T-helper 1 cell treated with Interleukin-12 subunit alpha and Interleukin-12 subunit beta and Interleukin-4 antibody, amounts not matched to agents 30 ng/mL and 1 ng/mL, for 36 hours (primary cell): ENCODE data around the gene DNAJC16. TPM values are rescaled to one million over a fixed set of nuclear protein-coding genes. Genes with fewer than 3 reads are reported as not detected.

ENCODE experiments used
- intact Hi-C: fragments of 100-400 bp; cut with micrococcal nuclease; formaldehyde crosslinking; loops from one replicate; pipeline ENCODE4 v1.15.1; 2024
- total RNA-seq: library from RNA; stranded (reverse); gene quantifications from 2 replicates; pipeline ENCODE4 v1.2.3, GENCODE V29; 2022

The DNAJC16 gene
- total RNA-seq, 1 donor from 2014 or later, result 21.6 TPM

- intact Hi-C loops, result loop anchor here (2.0 kb wide), 1 partner anchor 51 kb away; the partner anchor contains the start of gene DNAJC16
These were observed 51.0 kb downstream of the DNAJC16 start for GRCh38 chr1:15577691-15578090.

GRCh38 chr1:15578921-15579682 lies 52.5 kb downstream of the DNAJC16 start:
- intact Hi-C loops, result loop anchor here (1.0 to 2.0 kb wide), 3 partner anchors 38 to 118 kb away; partner anchors contain the start of genes DDI2 and DNAJC16

- intact Hi-C loops, result loop anchor here (1.0 to 2.0 kb wide), 3 partner anchors 38 to 118 kb away; partner anchors contain the start of genes DDI2 and DNAJC16
These were observed 53.0 kb downstream of the DNAJC16 start for GRCh38 chr1:15579683-15580047.

- intact Hi-C loops, result no loop called here
These were observed 56.5 kb downstream of the DNAJC16 start for GRCh38 chr1:15583016-15583706.

- intact Hi-C loops, result loop anchor here (1.0 to 2.0 kb wide), 2 partner anchors 20 to 58 kb away; partner anchors contain the start of gene DNAJC16
These were observed 58.1 kb downstream of the DNAJC16 start, which contains the start of gene AGMAT for GRCh38 chr1:15584489-15585363. Gene AGMAT (minus strand): TSS chr1:15585051. CDS start chr1:15584967, 84 bp downstream.

GRCh38 chr1:15592285-15592684 lies 65.6 kb downstream of the DNAJC16 start:
- intact Hi-C loops, result no loop called here

GRCh38 chr1:15595809-15596617 lies 69.4 kb downstream of the DNAJC16 start:
- intact Hi-C loops, result loop anchor here (1.0 kb wide), 2 partner anchors 21 to 145 kb away; partner anchors contain the start of gene DDI2

GRCh38 chr1:15598436-15598835 lies 71.8 kb downstream of the DNAJC16 start:
- intact Hi-C loops, result no loop called here

- intact Hi-C loops, result loop anchor here (1.0 kb wide), 4 partner anchors 14 to 230 kb away; partner anchors contain the start of genes DDI2 and DNAJC16
These were observed 76.7 kb downstream of the DNAJC16 start for GRCh38 chr1:15603050-15603965.

GRCh38 chr1:15603966-15604282 lies 77.3 kb downstream of the DNAJC16 start:
- intact Hi-C loops, result loop anchor here (1.0 to 2.0 kb wide), 5 partner anchors 13 to 229 kb away; partner anchors contain the start of genes AGMAT, DDI2 and DNAJC16

- intact Hi-C loops, result loop anchor here (2.0 kb wide), 1 partner anchor 20 kb away; the partner anchor contains the start of gene AGMAT
These were observed 77.8 kb downstream of the DNAJC16 start for GRCh38 chr1:15604400-15604799.

GRCh38 chr1:15605398-15606383 lies 79.0 kb downstream of the DNAJC16 start:
- intact Hi-C loops, result loop anchor here (2.0 kb wide), 1 partner anchor 21 kb away; the partner anchor contains the start of gene AGMAT

GRCh38 chr1:15609631-15610030 lies 83.0 kb downstream of the DNAJC16 start:
- intact Hi-C loops, result loop anchor here (10.0 kb wide), 2 partner anchors 445 to 755 kb away; partner anchors contain the start of gene SZRD1

GRCh38 chr1:15610167-15610566 lies 83.5 kb downstream of the DNAJC16 start:
- intact Hi-C loops, result loop anchor here (10.0 kb wide), 2 partner anchors 445 to 755 kb away; partner anchors contain the start of gene SZRD1

GRCh38 chr1:15616373-15617172 lies 89.9 kb downstream of the DNAJC16 start:
- intact Hi-C loops, result loop anchor here (1.0 to 10.0 kb wide), 9 partner anchors 13 to 748 kb away; partner anchors contain the start of genes CASP9, SZRD1 and ZBTB17
